GM12874 (cell line): Measurements from ENCODE around the gene URB2.

Experiments
- TF ChIP-seq, protein P1 (sequence below): IDR thresholded peaks from 2 replicates; pipeline ENCODE4 v1.5.1; 2011; ENCODE audit warnings: low read depth, mild to moderate bottlenecking, control low read depth, low read length, moderate library complexity; ENCODE audit not compliant: insufficient read depth

Gene URB2

DNA sequence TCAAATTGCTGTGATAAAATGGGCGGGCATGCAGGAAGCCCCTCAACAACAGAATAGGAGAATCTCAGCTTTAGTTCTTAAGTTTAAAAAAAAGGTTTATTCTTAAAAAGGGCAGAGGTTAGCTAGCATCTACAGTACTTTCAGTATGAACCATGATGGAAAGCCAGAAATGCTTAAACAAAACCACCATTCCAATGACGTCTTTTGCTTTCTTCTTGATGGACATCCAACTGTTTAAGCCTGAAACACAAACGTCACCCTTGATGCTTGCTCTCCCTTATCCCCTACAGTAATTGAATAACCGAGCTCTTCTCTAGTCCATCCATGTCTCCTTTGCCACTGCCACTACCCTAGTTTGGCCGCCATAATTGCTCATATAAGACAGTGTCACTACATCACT lies 25.8 kb upstream of the URB2 start:
- TF ChIP-seq, protein P1, sequence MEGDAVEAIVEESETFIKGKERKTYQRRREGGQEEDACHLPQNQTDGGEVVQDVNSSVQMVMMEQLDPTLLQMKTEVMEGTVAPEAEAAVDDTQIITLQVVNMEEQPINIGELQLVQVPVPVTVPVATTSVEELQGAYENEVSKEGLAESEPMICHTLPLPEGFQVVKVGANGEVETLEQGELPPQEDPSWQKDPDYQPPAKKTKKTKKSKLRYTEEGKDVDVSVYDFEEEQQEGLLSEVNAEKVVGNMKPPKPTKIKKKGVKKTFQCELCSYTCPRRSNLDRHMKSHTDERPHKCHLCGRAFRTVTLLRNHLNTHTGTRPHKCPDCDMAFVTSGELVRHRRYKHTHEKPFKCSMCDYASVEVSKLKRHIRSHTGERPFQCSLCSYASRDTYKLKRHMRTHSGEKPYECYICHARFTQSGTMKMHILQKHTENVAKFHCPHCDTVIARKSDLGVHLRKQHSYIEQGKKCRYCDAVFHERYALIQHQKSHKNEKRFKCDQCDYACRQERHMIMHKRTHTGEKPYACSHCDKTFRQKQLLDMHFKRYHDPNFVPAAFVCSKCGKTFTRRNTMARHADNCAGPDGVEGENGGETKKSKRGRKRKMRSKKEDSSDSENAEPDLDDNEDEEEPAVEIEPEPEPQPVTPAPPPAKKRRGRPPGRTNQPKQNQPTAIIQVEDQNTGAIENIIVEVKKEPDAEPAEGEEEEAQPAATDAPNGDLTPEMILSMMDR = no peak

DNA sequence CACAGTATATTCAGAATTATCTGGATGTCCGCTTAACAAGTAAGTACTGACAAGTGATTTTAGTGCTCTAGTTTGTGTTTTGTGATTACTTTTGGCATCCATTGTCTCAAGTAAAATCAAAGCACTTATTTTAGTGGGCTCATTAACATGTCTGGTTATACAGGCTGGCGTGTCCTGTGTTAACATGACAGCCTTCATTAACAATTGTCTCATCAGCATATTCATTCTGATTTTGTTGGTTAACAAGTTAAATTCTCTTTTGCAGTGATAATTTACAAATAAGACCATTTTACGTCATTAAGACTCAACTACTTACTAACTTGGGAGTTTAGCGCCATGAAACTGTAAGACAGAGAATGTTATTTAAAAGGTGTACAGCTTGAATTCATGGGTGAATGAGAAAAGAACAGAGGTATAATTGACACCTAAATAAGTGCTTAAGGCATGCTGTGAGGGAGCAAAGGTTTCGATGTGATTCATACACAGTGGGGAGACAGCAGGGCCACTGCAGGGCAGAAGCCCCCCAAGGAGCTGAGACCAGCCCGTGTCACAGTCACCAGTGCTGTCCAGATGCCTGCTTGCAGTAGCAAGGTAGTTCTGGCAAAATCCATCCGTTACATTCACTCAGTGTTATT lies 22.6 kb upstream of the URB2 start:
- TF ChIP-seq, protein P1 = no peak

DNA sequence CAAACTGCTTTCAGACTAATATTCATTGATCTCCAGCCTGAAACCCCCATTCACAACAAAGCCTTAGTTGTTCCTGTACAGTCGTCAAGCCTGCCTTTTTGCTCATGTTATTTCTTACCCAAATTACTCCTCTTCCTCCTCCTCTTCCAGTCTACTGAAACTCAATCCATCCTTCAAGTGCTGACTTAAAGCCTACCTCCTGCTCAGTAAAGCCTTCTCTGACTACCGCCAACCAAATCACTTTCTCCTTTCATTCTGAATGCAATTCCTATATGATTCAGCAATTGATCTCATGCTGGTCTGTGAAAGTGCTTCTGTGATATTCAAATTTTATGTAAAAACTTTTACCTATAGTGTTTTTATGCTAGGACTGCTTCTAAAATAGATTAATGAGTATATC lies 18.7 kb upstream of the URB2 start:
- TF ChIP-seq, protein P1 = no peak

DNA sequence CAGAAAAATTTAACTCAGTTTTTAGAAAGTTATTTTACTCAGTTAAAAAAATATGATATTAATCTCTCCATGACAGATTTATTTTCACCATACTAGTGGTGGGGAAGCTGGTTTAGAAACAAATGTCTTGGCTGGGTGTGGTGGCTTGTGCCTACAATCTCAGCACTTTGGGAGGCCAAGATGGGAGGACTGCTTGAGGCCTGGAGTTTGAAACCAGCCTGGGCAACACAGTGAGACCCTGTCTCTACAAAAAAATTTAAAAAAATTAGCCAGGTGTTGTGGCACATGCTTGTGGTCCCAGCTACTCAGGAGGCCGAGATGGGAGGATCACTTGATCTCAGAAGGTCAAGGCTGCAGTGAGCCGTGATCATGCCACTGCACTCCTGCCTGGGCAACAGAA lies 17.5 kb upstream of the URB2 start:
- TF ChIP-seq, protein P1 = no peak

DNA sequence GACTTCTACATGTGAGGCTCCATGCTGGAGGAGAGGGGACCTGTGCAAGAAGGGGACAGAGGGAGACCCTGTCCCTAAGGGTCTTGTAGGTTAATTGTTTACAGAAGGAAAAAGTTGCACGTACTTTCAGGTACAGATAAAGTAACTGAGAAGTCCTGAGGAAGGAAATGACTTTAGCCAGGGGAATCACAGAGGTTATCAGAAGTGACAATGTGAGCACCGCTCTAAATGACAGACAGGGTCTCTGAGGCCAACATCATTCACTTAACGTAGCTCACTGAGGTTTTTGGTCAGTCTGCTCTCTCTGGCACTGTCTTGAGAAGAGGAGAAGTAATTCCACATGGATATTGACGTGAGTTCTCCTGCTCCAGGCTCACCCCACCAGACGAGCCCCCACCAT lies 12.1 kb upstream of the URB2 start:
- TF ChIP-seq, protein P1 = no peak

DNA sequence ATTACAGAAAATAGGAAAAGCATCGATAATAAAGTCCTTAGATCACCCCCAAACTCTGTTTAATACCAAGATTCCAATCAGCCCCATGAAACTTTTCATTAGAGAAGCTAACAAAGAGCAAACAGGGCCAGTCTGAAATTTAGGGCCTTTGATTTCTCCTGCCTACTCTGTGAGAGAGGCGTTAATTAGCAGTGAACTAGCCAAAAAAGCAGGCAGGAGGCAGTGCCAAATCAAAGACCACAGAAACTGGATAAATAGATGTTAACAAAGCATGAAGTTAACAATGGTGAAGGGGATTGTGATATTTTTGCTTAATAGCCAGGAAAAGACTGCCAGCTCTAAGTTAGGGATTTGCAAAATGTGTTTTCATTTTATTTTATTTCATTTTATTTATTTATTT lies 11.3 kb upstream of the URB2 start:
- TF ChIP-seq, protein P1 = no peak

DNA sequence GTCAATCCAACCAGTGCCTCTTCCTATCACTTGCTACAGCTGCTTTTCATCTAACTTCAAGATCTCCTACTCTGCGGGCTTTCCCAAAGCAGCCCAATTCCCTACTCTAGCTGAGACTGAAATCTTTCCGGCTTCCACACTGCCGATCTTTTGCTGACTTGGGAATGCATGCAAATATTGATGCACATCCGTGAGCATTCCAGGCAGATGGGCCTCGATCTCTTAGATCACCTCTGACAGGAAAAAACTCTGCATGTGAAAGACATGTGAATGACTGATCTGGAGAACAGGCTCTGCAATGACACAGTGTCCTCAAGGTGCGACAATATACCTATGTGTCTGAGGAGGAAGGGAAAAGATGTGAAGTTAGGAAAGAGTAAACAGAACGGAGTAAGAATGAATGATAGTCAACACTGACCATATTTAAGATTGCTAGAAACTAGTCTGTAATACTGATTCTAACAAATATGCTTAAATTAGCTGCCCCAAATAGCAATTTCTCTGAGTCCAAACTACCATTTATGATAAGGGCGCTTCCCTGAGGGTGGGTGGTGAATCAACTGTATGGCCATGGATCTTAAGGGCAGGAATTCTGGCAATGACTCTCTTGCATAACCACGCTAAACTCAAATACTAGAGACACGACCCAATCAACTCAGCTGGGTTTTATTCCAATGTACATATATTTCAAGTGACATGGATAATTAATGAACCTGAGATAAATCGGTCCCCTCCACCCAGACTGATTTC lies 8.5 kb upstream of the URB2 start:
- TF ChIP-seq, protein P1 = no peak
